HepG2 (cell line): ENCODE data around the gene VAMP5. TPM values are rescaled to one million over a fixed set of nuclear protein-coding genes. Genes with fewer than 3 reads are reported as not detected.
A peak's percentile ranks its signal among the peaks of the same experiment; 100 is the strongest.

Source experiments
- ATF6 ChIP-seq: sonication (generic); formaldehyde crosslinking; conservative IDR thresholded peaks from 2 replicates; pipeline ENCODE4 v1.4.0; 2020; ENCODE audit warnings: missing genetic modification reagents
- ATM ChIP-seq: fragments of 450-650 bp; IDR thresholded peaks from 2 replicates; pipeline ENCODE4 v1.7.1; 2017; ENCODE audit warnings: mild to moderate bottlenecking, borderline replicate concordance
- E2F5 ChIP-seq: sonication (generic); formaldehyde crosslinking; conservative IDR thresholded peaks from 2 replicates; pipeline ENCODE4 v1.4.0; 2020; ENCODE audit warnings: missing genetic modification reagents
- HINFP ChIP-seq: sonication (generic); formaldehyde crosslinking; IDR thresholded peaks from 2 replicates; pipeline ENCODE4 v1.4.0; 2020; ENCODE audit warnings: low read depth, mild to moderate bottlenecking, missing genetic modification reagents
- NFATC3 ChIP-seq: sonication (generic); formaldehyde crosslinking; IDR thresholded peaks from 2 replicates; pipeline ENCODE4 v1.5.1; 2020; ENCODE audit warnings: mild to moderate bottlenecking, missing genetic modification reagents
- SMARCE1 ChIP-seq: fragments of 450-650 bp; IDR thresholded peaks from 2 replicates; pipeline ENCODE4 v1.6.1; 2017; ENCODE audit warnings: borderline replicate concordance
- SP4 ChIP-seq: sonication (generic); formaldehyde crosslinking; IDR thresholded peaks from 2 replicates; pipeline ENCODE4 v1.8.1; 2023; ENCODE audit warnings: mild to moderate bottlenecking, missing genetic modification reagents
- XRCC5 ChIP-seq: fragments of 200-400 bp; formaldehyde crosslinking; optimal IDR thresholded peaks from 2 replicates; pipeline ENCODE3; 2017; ENCODE audit warnings: mild to moderate bottlenecking, low read length
- ZFP62 ChIP-seq: sonication (generic); formaldehyde crosslinking; IDR thresholded peaks from 2 replicates; pipeline ENCODE4 v1.4.0; 2020; ENCODE audit warnings: missing genetic modification reagents
- ZNF292 ChIP-seq: sonication (generic); formaldehyde crosslinking; IDR thresholded peaks from 2 replicates; pipeline ENCODE4 v1.8.1; 2022; ENCODE audit warnings: mild to moderate bottlenecking, low read depth, missing genetic modification reagents, borderline replicate concordance
- ZNF33B ChIP-seq: sonication (generic); formaldehyde crosslinking; IDR thresholded peaks from 2 replicates; pipeline ENCODE4 v1.5.1; 2020; ENCODE audit warnings: mild to moderate bottlenecking, missing genetic modification reagents
- ZNF414 ChIP-seq: sonication (generic); formaldehyde crosslinking; IDR thresholded peaks from 2 replicates; pipeline ENCODE4 v1.5.0; 2020; ENCODE audit warnings: missing genetic modification reagents
- ZNF746 ChIP-seq: sonication (generic); formaldehyde crosslinking; IDR thresholded peaks from 2 replicates; pipeline ENCODE4 v1.8.0; 2022; ENCODE audit warnings: mild to moderate bottlenecking, missing genetic modification reagents
- ZNF879 ChIP-seq: sonication (generic); formaldehyde crosslinking; IDR thresholded peaks from 2 replicates; pipeline ENCODE4 v1.8.1; 2023; ENCODE audit warnings: missing genetic modification reagents
- ZSCAN21 ChIP-seq: sonication (generic); formaldehyde crosslinking; IDR thresholded peaks from 2 replicates; pipeline ENCODE4 v1.8.0; 2022; ENCODE audit warnings: mild to moderate bottlenecking, missing genetic modification reagents, moderate library complexity, borderline replicate concordance
- polyA plus RNA-seq, 8 experiments: library from polyadenylated mRNA; depleted of rRNA in 3 of 8; stranded (reverse) in 7 of 8; unstranded in 1 of 8; fragments of >200 nt; fragmentation: Illumina TruSeq in 4 of 8; extraction: Trizol in 4 of 8; gene quantifications; 2 replicates each; pipeline versions ENCODE4 v1.2.1 to v1.2.3, GENCODE V29; 2011 to 2016; ENCODE audit warnings: low read depth in 4 of 8, missing spikeins in 1 of 8, mixed read lengths in 1 of 8; ENCODE audit not compliant: insufficient read depth in 1 of 8
- total RNA-seq, 5 experiments: library from RNA; depleted of rRNA; stranded (reverse); fragments of >200 nt; fragmentation: Illumina TruSeq; extraction: Trizol; gene quantifications; 2 replicates each; pipeline ENCODE4 v1.2.3, GENCODE V29; 2016; ENCODE audit warnings: low read depth in 1 of 5

The VAMP5 gene
- total and polyA plus RNA-seq, 2 of the 13 experiments (the other 11 are each of a cell fraction or from before 2014, with no cell fraction given): 7.2 to 56.7 TPM

- TF ChIP-seq SMARCE1: no peak
- TF ChIP-seq SP4 (CRISPR knock-in tag): peak; percentile 84
- peak; percentile 8; the same call in 1 of the 2 replicates for TF ChIP-seq E2F5 (CRISPR knock-in tag)
- 0 out of 2 replicates have a peak, but pooled peaks have one; percentile 53 for TF ChIP-seq ATF6 (CRISPR knock-in tag)
- TF ChIP-seq NFATC3 (CRISPR knock-in tag): peak; percentile 72; the same call in 1 of the 2 replicates
- TF ChIP-seq ZNF33B: no peak; the same call in 1 of the 2 replicates
- no peak for TF ChIP-seq ATM
- TF ChIP-seq ZNF746 (CRISPR knock-in tag): 0 out of 2 replicates have a peak, but pooled peaks have one; percentile 23
- TF ChIP-seq HINFP (CRISPR knock-in tag): peak; percentile 92
- TF ChIP-seq ZFP62 (CRISPR knock-in tag): no peak
- no peak; the same call in 1 of the 2 replicates for TF ChIP-seq ZNF879 (CRISPR knock-in tag)
- TF ChIP-seq ZSCAN21: 0 out of 2 replicates have a peak, but pooled peaks have one; percentile 69
- TF ChIP-seq ZNF292 (CRISPR knock-in tag): 0 out of 2 replicates have a peak, but pooled peaks have one; percentile 9
- 0 out of 2 replicates have a peak, but pooled peaks have one; percentile 78 for TF ChIP-seq ZNF414 (CRISPR knock-in tag)
- TF ChIP-seq XRCC5: peak; percentile 37
Measured at GRCh38 chr2:85595301-85596025, 11.2 kb downstream of the VAMP5 start, which contains the start of gene RNF181 (continued).
